B cell (primary cell): ENCODE measurements around the gene RPS19.

ENCODE experiments used
- EZH2 ChIP-seq: IDR thresholded peaks from 2 replicates; pipeline ENCODE4 v1.6.1; 2012; ENCODE audit warnings: borderline replicate concordance, low read depth, mild to moderate bottlenecking, moderate library complexity, low read length; ENCODE audit not compliant: insufficient read depth, poor library complexity, severe bottlenecking
- TF ChIP-seq, protein P1 (sequence below): fragments of 200-600 bp; IDR thresholded peaks from one replicate; pipeline ENCODE4 v1.8.0; 2022; ENCODE audit warnings: antibody characterized with exemption, mild to moderate bottlenecking

DNA sequence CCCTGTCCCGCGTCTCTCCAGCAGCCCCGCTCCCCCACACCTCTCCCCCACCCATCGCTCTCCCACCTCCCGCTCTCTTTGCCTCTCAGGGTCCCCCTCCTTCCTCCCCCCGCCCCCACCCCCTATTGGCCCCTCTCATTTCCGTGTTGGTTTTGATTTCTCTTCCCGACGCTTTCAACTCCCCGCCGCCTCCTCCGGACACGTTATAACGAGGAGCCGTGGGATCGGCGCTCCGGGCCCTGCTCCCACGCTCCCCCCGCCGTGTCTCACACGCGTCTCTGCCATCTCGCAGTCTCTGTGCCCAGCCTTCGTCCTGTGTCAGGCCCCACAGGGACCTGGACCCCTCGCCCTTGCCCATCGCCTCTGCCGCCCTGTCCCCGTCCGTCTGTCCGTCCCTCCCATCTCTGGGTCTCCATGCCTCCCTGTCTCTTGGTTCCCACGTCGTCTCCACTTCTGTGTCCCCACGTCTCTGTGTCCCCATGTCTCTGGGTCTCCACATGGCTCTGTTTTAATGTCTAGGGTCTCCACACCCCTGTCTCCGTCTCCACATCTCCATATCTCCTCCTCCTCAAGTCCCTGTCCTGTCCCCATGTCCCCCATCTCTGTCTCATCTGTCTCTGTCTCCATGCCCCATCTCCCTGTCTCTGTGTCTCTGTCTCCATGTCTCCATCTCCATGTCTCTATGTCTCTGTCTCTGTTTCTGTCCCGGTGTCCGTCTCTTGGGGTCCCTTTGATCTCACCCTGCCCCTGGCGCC, 55.1 kb downstream of the RPS19 start:
- TF ChIP-seq, protein P1, sequence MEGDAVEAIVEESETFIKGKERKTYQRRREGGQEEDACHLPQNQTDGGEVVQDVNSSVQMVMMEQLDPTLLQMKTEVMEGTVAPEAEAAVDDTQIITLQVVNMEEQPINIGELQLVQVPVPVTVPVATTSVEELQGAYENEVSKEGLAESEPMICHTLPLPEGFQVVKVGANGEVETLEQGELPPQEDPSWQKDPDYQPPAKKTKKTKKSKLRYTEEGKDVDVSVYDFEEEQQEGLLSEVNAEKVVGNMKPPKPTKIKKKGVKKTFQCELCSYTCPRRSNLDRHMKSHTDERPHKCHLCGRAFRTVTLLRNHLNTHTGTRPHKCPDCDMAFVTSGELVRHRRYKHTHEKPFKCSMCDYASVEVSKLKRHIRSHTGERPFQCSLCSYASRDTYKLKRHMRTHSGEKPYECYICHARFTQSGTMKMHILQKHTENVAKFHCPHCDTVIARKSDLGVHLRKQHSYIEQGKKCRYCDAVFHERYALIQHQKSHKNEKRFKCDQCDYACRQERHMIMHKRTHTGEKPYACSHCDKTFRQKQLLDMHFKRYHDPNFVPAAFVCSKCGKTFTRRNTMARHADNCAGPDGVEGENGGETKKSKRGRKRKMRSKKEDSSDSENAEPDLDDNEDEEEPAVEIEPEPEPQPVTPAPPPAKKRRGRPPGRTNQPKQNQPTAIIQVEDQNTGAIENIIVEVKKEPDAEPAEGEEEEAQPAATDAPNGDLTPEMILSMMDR = no peak
- TF ChIP-seq EZH2 = peak; percentile 96
